GM21390 (cell line): ENCODE measurements around the gene PLEKHF1.
"Not testable (repeated sequence)": the region's sequence is repeated elsewhere in the genome, so short reads cannot be mapped to it uniquely, and the experiment has no call there.

Source experiments
- ATAC-seq: cut with Tn5 transposase; IDR thresholded peaks from one replicate; pipeline ENCODE4 v1.9.1; 2021; ENCODE audit not compliant: unreplicated experiment

The PLEKHF1 gene

GRCh38 chr19:29663861-29664752 lies 1.2 kb upstream of the PLEKHF1 start:
- ATAC-seq, result no peak

GRCh38 chr19:29664753-29665214 lies 477 bp upstream of the PLEKHF1 start:
- ATAC-seq, result no peak

GRCh38 chr19:29665826-29666577 lies 741 bp downstream of the PLEKHF1 start:
- no peak for ATAC-seq

- ATAC-seq, result no peak
Observed at GRCh38 chr19:29666578-29667386, 1.5 kb downstream of the PLEKHF1 start.

- ATAC-seq, result no peak
Observed at GRCh38 chr19:29667387-29667783, 2.1 kb downstream of the PLEKHF1 start.

GRCh38 chr19:29667901-29668341 lies 2.7 kb downstream of the PLEKHF1 start:
- no peak for ATAC-seq

GRCh38 chr19:29668746-29669609 lies 3.7 kb downstream of the PLEKHF1 start:
- no peak for ATAC-seq

- no peak for ATAC-seq
Observed at GRCh38 chr19:29670255-29670654, 5.0 kb downstream of the PLEKHF1 start.

- ATAC-seq, result not testable (repeated sequence)
Observed at GRCh38 chr19:29671026-29671392, 5.7 kb downstream of the PLEKHF1 start.

- ATAC-seq, result peak; percentile 72
Observed at GRCh38 chr19:29671393-29672160, 6.3 kb downstream of the PLEKHF1 start.

GRCh38 chr19:29672319-29672932 lies 7.2 kb downstream of the PLEKHF1 start:
- no peak for ATAC-seq

- no peak for ATAC-seq
Observed at GRCh38 chr19:29672933-29673336, 7.7 kb downstream of the PLEKHF1 start.

GRCh38 chr19:29673451-29674371 lies 8.4 kb downstream of the PLEKHF1 start:
- ATAC-seq, result no peak

GRCh38 chr19:29674374-29675119 lies 9.3 kb downstream of the PLEKHF1 start:
- no peak for ATAC-seq

GRCh38 chr19:29675120-29675649 lies 9.9 kb downstream of the PLEKHF1 start:
- no peak for ATAC-seq

GRCh38 chr19:29675650-29676186 lies 10.5 kb downstream of the PLEKHF1 start:
- ATAC-seq, result no peak

- ATAC-seq, result no peak
Observed at GRCh38 chr19:29676586-29676985, 11.3 kb downstream of the PLEKHF1 start.
